NCI-H526 treated with DMSO at 0.1 percent for 48 hours (cell line): ENCODE measurements around the gene SEC14L1.
"Not testable (repeated sequence)": the region's sequence is repeated elsewhere in the genome, so short reads cannot be mapped to it uniquely, and the experiment has no call there.

Experiments used
- DNase-seq: peaks from one replicate; lab custom pipeline; 2025; lab: John Stamatoyannopoulos, UW

The SEC14L1 gene

DNA sequence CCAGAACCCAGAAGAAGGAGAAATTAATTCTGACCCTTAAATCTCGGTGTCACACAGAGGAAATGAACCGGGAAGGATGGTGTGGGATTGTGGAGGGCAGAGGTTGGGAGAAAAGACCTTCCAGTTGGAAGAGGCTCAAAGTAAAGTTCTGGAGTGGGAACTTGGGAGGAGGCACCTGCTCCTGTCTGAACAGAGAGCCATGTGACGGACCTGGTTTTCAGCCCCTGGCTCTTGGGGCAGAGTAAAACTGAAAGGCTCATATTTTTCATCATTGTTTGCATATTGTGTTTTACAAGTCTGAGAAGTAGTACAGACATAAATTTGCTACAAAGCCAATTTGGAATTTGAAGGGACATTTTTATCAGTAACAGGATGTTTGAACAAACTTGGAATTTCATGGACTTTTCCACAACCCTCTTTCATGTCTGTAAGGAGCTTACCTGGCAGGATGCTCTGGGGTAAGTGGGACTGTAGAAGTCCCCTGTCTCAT, 24.4 kb upstream of the SEC14L1 start:
- DNase-seq: no peak

DNA sequence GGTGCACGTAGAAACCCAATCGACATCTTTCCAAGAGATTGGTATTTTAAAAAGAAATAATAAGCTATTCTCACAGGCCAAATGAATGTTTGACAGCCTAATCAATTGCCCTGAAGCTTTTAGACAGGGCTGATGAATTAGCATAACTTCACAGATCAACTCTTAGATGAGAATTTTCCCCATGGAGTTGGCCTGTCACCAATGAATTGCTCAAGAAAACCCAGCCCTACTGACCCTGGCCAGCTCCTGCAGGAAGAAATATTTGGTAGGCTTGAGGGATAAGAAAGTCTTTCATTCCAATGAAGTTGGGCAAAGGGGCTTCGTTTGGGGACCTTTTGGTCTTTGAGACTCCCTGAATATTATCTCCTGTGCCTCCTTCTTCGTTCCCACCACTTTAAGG, 23.4 kb upstream of the SEC14L1 start:
- DNase-seq: no peak

DNA sequence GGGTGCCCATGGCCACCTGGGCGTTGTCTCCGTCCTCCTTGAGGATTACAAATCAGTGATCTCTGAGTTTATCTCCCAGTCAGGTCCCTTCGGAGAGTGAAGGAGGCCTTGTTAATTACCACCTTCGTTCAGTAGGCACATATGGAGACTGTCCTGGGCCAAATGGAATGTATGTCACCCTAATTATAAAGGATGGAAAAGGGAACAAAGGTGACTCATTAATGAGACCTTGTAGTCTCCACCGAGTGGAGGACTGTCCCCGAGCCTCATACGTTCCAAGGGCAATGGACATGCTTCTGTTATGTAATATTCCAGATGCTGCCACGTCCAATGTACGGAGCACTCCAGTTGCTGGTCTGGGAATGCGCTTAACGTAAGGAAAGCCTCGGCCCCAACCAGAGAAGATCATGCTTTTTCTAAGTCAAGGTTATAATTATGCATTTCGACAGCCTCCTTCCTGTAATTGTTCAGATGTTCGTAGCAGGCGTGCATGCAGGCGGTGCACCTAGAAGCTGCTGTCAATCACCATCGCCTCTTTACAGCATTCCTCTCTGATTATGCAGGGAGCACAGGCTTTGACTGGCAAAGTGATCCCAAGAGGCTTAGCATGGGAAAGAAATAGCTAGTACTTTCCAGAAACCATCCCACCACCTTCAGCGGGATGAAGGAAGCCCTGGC, 22.4 kb upstream of the SEC14L1 start:
- DNase-seq: no peak

DNA sequence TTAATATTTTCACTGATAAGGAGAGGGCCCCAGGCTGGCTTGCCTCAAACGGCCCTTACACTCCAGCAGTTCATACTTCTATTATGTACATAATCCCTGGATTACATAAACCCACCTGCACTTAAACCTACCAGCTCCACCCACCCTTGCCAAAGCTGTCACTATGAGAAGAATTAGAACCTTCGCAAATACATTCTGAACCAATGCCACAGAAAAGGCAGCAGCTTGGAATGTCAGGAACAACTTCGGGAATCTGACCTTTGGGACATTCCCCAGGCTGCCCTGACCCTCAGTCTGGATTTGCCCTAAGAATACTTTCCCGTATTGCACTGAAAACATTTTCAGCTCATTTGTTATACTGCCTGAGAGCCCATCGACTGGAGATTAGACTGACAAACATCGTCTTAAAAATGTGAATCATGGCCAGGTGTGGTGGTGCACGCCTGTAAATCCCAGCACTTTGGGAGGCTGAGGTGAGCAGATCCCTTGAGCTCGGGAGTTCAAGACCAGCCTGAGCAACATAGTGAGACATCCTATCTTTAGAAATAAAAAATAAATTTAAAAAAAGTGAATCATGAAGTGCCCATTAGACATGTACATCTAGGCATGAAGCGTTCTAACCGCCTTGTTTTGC, 21.0 kb upstream of the SEC14L1 start:
- DNase-seq: no peak

DNA sequence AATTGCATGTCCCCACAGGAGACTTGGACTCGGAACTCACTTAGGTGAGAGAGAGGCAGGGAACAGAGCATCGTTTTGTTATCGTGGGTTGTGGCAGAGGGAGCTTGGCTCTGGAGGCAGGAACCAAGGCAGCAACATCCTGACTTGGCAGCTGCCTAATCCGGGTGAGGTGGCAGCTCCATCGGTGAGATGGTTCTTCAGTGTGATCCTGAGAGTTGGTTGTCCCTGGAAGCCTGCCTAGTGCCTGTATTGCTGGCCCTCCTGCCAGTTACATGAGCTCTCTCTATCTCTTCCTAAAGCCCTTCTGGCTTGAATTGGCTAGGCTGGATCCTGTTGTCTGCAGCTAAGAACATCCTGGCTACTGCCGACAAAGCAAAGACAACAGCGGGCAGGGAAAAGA, 19.9 kb upstream of the SEC14L1 start:
- DNase-seq: no peak

DNA sequence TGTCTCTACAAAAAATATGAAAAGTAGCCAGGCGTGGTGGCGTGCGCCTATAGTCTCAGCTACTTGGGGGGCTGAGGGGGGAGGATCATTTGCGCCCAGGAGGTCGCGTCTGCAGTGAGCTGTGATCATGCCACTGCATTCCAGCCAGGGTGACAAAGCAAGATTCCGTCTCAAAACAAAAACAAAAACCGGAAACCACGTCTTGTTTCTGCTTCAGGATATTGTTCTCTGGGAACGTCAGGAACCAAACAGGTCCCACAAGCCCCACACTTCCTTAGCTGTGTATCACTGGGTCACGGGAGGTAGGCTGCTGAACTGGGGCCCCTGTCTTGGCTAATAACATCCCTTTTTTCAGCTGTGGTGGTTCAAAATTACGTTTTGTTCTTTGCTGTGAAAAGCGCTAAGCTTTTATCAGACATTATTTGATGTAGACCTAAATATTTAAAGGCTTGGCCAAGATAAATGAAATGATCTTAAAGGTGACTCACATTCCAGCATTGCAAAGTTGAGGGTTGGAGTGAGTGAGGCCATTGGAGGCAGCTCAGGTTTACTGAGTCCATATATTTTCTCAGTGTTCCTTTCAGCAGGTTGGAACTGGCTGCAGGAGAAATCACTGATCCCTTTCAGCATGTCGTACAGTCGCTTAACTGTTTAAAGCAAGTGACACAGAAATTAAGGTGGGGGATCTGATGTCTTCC, 16.4 kb upstream of the SEC14L1 start:
- no peak for DNase-seq

DNA sequence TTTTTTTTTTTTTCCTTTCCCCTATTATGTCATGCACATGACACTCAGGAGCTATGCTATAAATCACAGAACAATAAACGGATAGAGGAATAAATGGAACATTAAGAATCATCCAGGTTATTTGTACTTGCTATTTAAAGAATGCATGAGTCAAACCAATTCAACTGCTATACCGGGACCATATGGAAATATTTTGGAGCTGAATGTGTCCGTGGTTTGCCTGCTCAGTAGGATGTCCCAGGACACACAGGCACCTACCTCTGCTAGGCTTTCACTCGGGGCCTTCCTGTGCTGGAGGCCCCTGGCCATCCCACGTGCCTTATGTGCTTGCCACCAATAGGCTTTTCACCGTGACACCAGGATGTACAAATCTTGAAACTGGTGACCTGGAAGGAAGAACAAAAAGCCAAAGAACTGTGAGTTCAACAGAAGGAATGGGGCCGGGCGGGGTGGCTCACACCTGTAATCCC, 15.3 kb upstream of the SEC14L1 start:
- DNase-seq: no peak

DNA sequence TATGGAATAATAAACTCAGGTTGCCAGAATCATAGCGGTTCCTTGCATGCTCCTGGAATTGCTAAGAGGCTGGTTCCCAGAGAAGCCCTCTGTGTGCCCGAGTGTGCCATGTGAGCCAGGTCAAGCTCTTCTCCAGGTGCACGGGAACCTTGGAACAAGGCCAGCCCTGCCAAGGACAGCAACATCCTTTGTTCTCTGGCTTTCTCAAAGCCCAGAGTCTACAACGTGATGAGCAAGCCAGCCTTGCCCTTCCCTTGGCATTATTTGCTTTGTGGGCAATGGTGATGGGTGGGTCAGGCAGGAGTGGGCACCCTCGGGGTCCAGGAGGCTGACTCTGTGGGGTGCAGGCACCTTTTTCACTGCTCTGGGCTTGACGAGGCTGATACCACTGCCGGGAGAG, 14.2 kb upstream of the SEC14L1 start:
- DNase-seq: no peak

DNA sequence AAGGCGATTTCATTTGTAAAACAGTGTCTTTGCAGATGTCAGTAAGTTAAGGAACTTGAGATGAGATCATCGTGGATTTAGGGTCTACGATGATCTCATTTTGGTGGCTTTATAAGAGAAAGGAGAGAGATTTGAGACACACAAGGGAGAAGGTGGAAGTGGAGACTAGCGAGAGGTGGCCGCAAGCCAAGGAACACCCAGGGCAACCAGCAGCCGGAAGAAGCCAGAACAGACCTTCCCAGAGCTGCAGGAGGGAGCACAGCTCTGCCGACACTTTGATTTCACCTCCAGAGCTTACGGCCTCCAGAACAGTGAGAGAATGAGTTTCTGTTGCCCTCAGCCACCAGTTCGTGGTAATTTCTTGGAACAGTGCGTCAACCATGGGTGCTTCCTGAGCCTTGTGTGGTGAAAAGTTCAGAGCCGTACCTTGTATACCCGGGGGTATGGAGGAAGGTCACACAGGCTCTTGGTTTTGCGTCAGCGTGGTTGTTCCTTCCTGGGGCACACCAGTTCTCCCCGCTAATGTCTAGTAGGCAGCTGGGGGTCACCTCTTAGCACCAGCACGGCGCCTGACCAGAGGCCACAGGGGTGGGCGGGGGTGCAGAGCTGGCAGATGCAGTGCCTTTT, 12.9 kb upstream of the SEC14L1 start:
- no peak for DNase-seq

DNA sequence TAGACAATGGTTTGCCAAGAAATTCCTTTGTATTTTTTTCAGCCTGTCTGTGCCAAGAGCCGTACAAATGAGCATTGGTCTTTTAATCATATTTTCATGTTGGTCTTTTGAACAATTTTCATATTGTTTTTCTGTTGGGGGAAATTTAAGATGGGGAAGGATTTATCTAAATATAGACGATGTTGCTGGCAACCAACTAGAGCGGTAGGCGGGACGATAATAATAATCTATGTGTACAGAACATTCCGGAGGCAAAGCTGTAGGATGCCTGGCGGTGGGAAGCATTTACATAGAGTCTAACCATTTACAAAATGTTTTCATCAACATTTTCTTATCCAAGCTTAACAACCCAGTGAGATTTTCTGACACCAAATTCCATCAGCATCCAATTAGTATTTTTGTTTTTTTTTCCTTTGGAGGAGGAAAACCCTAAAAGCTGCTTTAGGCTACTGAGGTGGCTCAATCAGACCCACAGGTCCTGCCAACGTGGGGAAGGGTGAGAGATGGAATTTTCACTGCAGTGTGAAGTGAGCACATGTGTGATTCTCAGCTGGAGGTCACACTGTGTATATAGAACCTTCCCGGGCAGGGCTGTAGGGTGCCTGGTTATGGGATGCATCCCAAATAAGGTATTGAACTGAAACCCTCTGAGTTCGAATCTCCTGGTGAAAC, 11.7 kb upstream of the SEC14L1 start:
- DNase-seq: no peak

DNA sequence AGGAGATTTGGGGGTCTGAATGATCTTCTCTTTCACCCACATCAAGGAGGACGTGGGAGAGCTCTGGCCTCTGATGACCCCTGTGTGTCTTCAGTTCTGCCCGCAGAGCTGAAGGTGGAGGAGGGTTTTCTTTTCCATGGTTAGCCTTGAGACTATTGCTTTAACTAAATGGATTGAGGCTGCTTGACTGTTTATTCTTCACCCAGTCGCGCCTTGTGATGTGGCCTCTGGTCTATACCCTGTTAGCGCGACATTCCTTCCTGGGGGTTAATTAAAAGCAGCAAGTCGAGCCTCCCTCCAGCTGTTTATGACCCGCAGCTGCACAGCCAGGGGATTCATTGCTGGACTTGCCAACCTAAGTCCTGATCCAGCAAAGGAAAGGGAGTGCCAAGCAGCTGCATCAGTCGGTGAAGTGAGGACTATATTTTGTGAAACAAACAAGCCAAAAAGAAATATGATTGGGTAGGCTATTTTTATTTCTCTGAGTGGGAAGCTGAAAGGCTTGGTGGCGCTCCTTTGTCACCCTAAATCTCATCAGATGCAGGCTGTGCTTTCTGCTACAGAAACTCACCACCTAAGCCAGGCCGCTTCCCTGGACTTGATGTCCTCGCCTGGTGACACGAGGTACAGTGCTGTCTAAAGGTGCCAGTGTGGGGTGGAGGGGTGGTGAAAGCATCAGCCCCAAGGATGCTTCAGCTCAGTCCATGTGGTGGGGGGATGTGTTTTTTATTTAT, 11.0 kb upstream of the SEC14L1 start:
- no peak for DNase-seq

DNA sequence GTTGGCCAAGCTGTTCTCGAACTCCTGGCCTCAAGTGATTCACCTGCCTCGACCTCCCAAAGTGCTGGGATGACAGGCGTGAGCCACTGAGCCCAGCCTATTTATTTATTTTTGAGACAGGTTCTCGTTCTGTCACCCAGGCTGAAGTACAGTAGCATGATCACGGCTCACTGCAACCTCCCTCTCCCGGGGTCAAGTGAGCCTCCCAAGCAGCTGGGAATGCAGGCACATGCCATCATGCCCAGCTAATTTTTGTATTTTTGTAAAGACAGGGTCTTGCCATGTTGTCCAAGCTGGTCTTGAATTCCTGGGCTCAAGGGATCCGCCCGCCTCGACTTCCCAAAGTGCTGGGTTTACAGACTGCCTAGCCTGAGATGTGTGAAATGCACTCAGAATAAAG, 10.2 kb upstream of the SEC14L1 start:
- no peak for DNase-seq

DNA sequence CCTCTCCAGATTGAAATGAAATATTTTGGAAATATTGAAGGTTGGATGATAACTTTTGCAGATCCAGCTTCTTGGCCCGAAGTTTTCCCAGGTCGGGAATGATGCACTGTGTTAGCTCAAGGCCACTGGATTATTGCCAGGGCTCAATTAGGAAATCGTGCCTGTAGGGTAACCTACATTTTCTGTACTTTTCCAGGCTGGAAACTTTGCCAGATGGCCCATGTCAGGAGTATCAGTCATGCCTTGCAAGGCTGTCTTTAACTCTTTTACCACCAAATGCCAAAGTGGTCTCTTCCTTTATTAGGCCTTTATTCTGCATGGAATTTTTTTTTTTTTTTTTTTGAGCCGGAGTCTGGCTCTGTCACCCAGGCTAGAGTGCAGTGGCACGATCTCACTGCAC, 8.9 kb upstream of the SEC14L1 start:
- no peak for DNase-seq

DNA sequence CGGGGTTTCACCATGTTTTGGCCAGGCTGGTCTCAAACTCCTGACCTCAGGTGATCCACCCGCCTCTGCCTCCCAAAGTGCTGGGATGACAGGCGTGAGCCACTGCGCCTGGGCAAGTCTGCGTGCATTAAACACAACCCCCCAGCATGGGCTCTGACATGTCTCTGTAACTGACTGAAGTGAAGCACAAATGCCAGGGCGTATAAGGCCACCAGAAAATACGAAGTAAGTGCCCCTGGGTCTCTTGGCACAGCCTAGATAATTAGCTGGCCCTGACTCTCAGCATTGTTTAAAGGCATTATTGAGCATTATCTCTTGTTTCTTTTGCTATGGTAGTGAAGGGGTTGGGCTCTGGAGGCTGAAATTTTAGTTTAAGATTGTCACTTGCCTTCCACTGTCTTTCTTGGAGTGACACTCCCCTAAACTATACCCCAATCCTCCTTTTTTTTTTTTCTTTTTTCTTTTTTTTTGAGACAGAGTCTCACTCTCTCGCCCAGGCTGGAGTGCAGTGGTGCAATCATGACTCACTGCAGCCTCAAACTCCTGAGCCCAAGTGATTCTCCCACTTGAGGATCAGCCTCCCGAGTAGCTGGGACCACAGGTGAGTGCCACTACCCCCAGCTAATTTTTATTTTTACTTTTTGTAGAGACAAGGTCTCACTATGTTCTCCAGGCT, 8.2 kb upstream of the SEC14L1 start:
- DNase-seq: no peak

DNA sequence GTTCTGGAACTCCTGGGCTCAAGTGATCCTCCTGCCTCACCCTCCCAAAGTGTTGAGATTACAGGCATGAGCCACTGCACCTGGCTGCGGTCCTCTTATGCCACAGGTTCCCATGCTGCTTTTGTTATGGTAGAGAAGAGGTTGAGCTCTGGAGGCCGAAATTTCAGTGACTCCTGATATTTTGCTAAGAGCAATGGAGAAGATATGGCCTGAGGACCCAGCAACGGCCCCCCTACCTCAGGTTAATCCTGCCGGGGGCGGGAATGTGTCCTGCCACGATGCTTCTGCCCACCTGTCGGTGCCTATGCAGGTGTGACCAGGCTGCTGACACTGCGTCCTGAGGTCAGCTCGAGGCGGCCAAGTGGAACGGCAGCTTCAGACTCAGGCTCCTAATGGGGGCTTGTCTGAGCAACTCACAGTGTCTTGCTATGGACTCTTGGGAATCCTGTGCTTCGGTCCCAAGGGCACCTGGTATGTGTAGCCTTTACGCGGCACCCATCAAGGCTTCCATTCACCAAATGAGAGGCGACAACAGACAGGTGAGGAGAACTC, 7.6 kb upstream of the SEC14L1 start:
- DNase-seq: no peak

DNA sequence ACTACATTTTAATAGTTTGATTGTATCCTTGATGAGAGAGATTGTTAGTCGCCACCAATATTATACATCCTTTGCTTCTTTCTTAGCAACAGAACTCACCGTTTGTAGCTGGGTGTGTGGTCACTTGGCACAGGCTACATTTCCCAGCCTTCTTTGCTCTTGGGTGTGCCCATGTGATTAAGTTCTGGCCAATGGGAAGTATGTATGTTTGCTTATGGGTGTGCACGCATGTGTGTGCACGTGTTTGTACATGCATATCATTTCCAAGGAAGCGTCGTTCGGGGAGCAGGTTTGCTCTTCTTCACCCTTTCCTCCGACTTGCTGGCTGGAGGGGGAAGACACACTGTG, 4.4 kb upstream of the SEC14L1 start:
- DNase-seq: no peak

DNA sequence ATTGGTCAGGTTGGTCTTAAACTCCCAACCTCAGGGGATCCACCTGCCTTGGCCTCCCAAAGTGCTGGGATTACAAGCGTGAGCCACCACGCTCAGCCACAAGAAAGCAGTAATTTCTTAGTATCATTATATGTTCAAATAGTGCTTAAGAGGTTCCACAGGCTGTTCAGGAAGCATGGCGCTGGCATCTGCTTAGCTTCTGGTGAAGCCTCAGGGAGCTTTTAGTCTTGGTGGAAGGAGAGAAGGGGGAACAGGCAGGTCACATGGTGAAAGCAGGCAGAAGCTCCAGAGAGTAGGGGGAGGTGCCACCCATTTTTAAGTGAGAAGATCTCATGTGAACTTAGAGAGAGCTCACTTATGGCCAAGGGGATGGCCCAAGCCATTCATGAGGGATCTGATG, 3.7 kb upstream of the SEC14L1 start:
- DNase-seq: no peak

DNA sequence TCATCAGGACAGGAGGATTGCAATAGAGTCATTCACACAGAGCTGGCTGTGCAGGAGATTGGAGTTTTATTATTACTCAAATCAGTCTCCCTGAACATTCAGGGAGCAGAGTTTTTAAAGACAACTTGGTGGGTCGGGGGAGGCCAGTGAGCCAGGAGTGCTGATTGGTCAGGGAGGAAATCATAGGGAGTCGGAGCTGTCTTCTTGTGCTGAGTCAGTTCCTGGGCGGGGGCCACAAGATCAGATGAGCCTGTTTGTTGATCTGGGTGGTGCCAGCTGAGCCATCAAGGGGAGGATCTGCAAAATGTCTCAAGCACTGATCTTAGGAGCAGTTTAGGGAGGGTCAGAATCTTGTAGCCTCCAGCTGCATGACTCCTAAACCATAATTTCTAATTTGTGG, 2.9 kb upstream of the SEC14L1 start:
- DNase-seq: not testable (repeated sequence)

DNA sequence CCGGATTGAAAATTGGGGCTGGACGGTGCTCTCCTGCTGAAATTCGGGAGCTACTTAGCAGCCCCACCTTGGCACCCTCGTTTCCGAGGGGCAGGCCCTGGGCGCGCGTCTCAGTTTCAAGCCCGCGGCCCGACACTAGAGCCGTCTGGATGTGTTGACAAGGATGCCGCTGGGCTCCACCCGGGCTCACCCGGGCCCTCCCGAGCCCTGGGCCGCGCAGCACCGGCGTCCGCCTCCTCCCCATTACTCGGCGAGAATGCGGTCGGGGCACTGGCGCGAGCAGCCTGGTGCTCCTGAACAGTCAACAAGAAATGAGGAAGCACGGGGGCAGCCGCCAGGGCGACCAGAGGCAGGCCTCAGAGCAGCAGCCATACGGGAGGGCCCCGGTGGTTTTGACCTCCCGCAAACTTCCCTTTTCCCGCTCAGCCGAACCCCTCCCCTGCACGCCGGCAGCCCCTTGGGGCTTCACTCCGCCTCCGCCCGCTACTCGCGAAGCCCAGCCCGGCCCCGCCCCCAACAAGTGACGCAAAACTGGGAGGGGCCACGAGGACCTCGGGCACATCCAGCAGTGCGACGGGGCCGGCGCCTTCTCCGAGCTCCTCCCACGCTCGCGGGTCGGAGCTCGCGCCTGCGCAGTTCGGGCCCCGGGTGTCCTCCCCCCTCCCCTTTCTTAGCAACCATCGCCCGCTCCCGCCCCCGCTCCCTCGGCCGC, 447 bp upstream of the SEC14L1 start:
- DNase-seq: peak; percentile 92

DNA sequence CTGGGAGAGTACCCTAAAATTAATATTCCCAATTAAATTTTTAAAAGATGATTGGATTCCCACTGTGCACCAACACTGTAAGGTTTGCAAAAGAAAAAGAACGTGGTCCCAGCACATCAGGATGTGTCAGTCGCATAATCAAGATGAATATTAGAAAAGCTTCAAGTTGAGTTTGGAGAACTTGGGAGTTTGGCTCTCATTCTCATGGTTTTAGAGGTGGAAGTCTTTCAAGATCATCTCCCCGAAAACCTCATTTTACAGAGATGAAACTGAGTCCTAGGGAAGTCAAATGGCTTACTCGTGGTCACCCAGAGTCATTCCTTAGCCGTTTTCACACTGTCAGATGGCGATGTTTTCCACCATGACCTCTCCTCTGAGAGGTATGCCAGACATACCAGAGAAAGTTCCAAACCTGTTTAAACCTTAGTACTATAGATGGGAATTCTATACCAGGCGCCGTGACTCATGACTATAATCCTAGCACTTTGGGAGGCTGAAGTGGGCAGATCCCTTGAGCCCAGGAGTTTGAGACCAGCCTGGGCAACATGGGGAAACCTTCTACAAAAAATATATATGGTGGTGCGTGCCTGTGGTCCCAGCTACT, 1.2 kb downstream of the SEC14L1 start:
- DNase-seq: peak; percentile 37
